IMR-90 (cell line): ENCODE measurements around the gene SGMS1. TPM values are rescaled to one million over a fixed set of nuclear protein-coding genes. Genes with fewer than 3 reads are reported as not detected.

ENCODE experiments used
- ATAC-seq: fragments of 200-7000 bp; cut with Tn5 transposase; 2 replicates; pipeline ENCODE4 v1.9.1; 2020; ENCODE audit warnings: low read depth, mild to moderate bottlenecking, moderate library complexity
- BruUV-seq: library from RNA; stranded (reverse); fragments of 400-500 nt; replicated peaks from 2 replicates; lab custom pipeline; 2021; lab: Mats Ljungman, UMichigan
- CTCF ChIA-PET: fragments of 300-600 bp; formaldehyde crosslinking; extraction: SDS; loops from one replicate; lab custom pipeline; 2021; ENCODE audit warnings: antibody characterized with exemption; lab: Yijun Ruan, JAX
- POLR2A ChIA-PET: fragments of 300-600 bp; sonication (Branson Sonifier 250); formaldehyde crosslinking; loops from one replicate; lab custom pipeline; 2022; ENCODE audit warnings: antibody characterized with exemption; ENCODE audit not compliant: unreplicated experiment; lab: Charles Lee
- DNase-seq: peaks from one replicate; pipeline ENCODE4 v3.0.0; 2013
- H2AFZ ChIP-seq: replicated peaks from 2 replicates; pipeline ENCODE3; 2013; ENCODE audit warnings: low read length, mild to moderate bottlenecking; ENCODE audit not compliant: poor library complexity
- H2AK5ac ChIP-seq: 2 replicates; pipeline ENCODE4 v1.6.1; 2013; ENCODE audit warnings: low read depth, low read length, inconsistent platforms
- H2AK9ac ChIP-seq: replicated peaks from 2 replicates; pipeline ENCODE3; 2013; ENCODE audit warnings: mild to moderate bottlenecking, low read depth, low read length, moderate library complexity; ENCODE audit not compliant: poor library complexity
- H2BK120ac ChIP-seq: 2 replicates; pipeline ENCODE4 v1.6.1; 2013; ENCODE audit warnings: low read depth, low read length, inconsistent platforms
- H2BK15ac ChIP-seq: 3 replicates; pipeline ENCODE4 v1.6.1; 2013; ENCODE audit warnings: low read depth, low read length, inconsistent platforms
- H2BK20ac ChIP-seq: 2 replicates; pipeline ENCODE4 v1.6.1; 2013; ENCODE audit warnings: low read depth, mild to moderate bottlenecking, inconsistent platforms, low read length, moderate library complexity
- H2BK5ac ChIP-seq: 2 replicates; pipeline ENCODE4 v1.6.1; 2013; ENCODE audit warnings: mild to moderate bottlenecking, low read depth, low read length, inconsistent platforms; ENCODE audit not compliant: poor library complexity, severe bottlenecking
- H3K14ac ChIP-seq: replicated peaks from 2 replicates; pipeline ENCODE4 v1.6.1; 2013; ENCODE audit warnings: low read depth, low read length, inconsistent platforms
- H3K18ac ChIP-seq: 2 replicates; pipeline ENCODE4 v1.6.1; 2013; ENCODE audit warnings: low read depth, low read length, control low read depth
- H3K23ac ChIP-seq: 2 replicates; pipeline ENCODE4 v1.6.1; 2013; ENCODE audit warnings: low read depth, low read length, inconsistent platforms
- H3K27ac ChIP-seq: 2 replicates; pipeline ENCODE4 v1.5.1; 2013; ENCODE audit warnings: mild to moderate bottlenecking, control low read depth, low read length; ENCODE audit not compliant: insufficient read depth
- H3K27me3 ChIP-seq: 2 replicates; pipeline ENCODE4 v1.6.1; 2013; ENCODE audit warnings: low read length; ENCODE audit not compliant: control insufficient read depth, insufficient read depth
- H3K36me3 ChIP-seq: 2 replicates; pipeline ENCODE4 v1.6.1; 2013; ENCODE audit warnings: low read length, mixed read lengths; ENCODE audit not compliant: control insufficient read depth, insufficient read depth
- H3K4ac ChIP-seq: 2 replicates; pipeline ENCODE4 v1.6.1; 2013; ENCODE audit warnings: low read depth, low read length, inconsistent platforms
- H3K4me1 ChIP-seq: 2 replicates; pipeline ENCODE4 v1.6.1; 2013; ENCODE audit warnings: low read length, mixed read lengths; ENCODE audit not compliant: control insufficient read depth, insufficient read depth
- H3K4me2 ChIP-seq: 2 replicates; pipeline ENCODE4 v1.6.1; 2013; ENCODE audit warnings: low read depth, mild to moderate bottlenecking, control low read depth, low read length, moderate library complexity
- H3K4me3 ChIP-seq: 2 replicates; pipeline ENCODE4 v1.5.1; 2013; ENCODE audit warnings: low read depth, mild to moderate bottlenecking, control low read depth, low read length, moderate library complexity; ENCODE audit not compliant: insufficient read depth
- H3K56ac ChIP-seq: 2 replicates; pipeline ENCODE4 v1.6.1; 2013; ENCODE audit warnings: low read length, inconsistent platforms; ENCODE audit not compliant: insufficient read depth; ENCODE audit errors: extremely low read depth
- H3K79me1 ChIP-seq, 2 experiments: 2 replicates each; pipeline ENCODE4 v1.6.1; 2013; ENCODE audit warnings: low read length in 2 of 2, inconsistent platforms in 1 of 2, low read depth in 1 of 2
- H3K9ac ChIP-seq: 2 replicates; pipeline ENCODE4 v1.6.1; 2013; ENCODE audit warnings: low read depth, low read length, control low read depth
- H3K9me1 ChIP-seq: 2 replicates; pipeline ENCODE4 v1.6.1; 2013; ENCODE audit warnings: low read length, inconsistent platforms; ENCODE audit not compliant: insufficient read depth
- H3K9me3 ChIP-seq: 2 replicates; pipeline ENCODE4 v1.6.1; 2013; ENCODE audit warnings: low read length; ENCODE audit not compliant: control insufficient read depth, insufficient read depth
- H4K20me1 ChIP-seq: 2 replicates; pipeline ENCODE4 v1.6.1; 2013; ENCODE audit warnings: low read length, inconsistent platforms; ENCODE audit not compliant: insufficient read depth
- H4K5ac ChIP-seq: 2 replicates; pipeline ENCODE4 v1.6.1; 2013; ENCODE audit warnings: mild to moderate bottlenecking, low read depth, low read length, control low read depth
- H4K8ac ChIP-seq, 2 experiments: 2 replicates each; pipeline ENCODE4 v1.6.1; 2013; ENCODE audit warnings: low read depth in 2 of 2, low read length in 2 of 2, control low read depth in 1 of 2, inconsistent platforms in 1 of 2
- H4K91ac ChIP-seq: 2 replicates; pipeline ENCODE4 v1.6.1; 2013; ENCODE audit warnings: low read depth, low read length, inconsistent platforms; ENCODE audit not compliant: insufficient read depth
- BHLHE40 ChIP-seq: fragments of 150-350 bp; IDR thresholded peaks from 2 replicates; pipeline ENCODE4 v1.6.1; 2016; ENCODE audit warnings: mild to moderate bottlenecking, low read depth, low read length
- CEBPB ChIP-seq: IDR thresholded peaks from 2 replicates; pipeline ENCODE4 v1.6.1; 2012; ENCODE audit warnings: low read depth, low read length, improper control_type of control experiment
- CHD1 ChIP-seq: IDR thresholded peaks from 2 replicates; pipeline ENCODE4 v1.6.1; 2012; ENCODE audit warnings: low read depth, low read length, improper control_type of control experiment
- FOS ChIP-seq: fragments of 150-350 bp; IDR thresholded peaks from 2 replicates; pipeline ENCODE4 v1.6.1; 2016; ENCODE audit warnings: low read depth, low read length
- MAFK ChIP-seq: IDR thresholded peaks from 2 replicates; pipeline ENCODE4 v1.6.1; 2012; ENCODE audit warnings: low read depth, low read length, improper control_type of control experiment
- MXI1 ChIP-seq: IDR thresholded peaks from 2 replicates; pipeline ENCODE4 v1.6.1; 2012; ENCODE audit warnings: low read depth, mild to moderate bottlenecking, low read length, moderate library complexity, borderline replicate concordance
- NFE2L2 ChIP-seq: fragments of 150-350 bp; IDR thresholded peaks from 2 replicates; pipeline ENCODE4 v1.6.1; 2016; ENCODE audit warnings: low read depth, mild to moderate bottlenecking, low read length
- POLR2A ChIP-seq: IDR thresholded peaks from 2 replicates; pipeline ENCODE4 v1.6.1; 2012; ENCODE audit warnings: mild to moderate bottlenecking, low read depth, low read length
- RAD21 ChIP-seq: IDR thresholded peaks from 2 replicates; pipeline ENCODE4 v1.6.1; 2012; ENCODE audit warnings: low read length, improper control_type of control experiment
- RCOR1 ChIP-seq: IDR thresholded peaks from 2 replicates; pipeline ENCODE4 v1.6.1; 2012; ENCODE audit warnings: mild to moderate bottlenecking, low read length, improper control_type of control experiment; ENCODE audit not compliant: insufficient replicate concordance
- SMC3 ChIP-seq: fragments of 150-350 bp; IDR thresholded peaks from 2 replicates; pipeline ENCODE4 v1.6.1; 2016; ENCODE audit warnings: low read depth, mild to moderate bottlenecking, antibody characterized with exemption, low read length, moderate library complexity
- WGBS, 2 experiments: methylation state at CpG; one replicate each; pipeline versions ENCODE4 v1.1.5 to v1.1.7; 2013; ENCODE audit warnings: missing lambda C conversion rate in 2 of 2; ENCODE audit not compliant: insufficient read length in 1 of 2; ENCODE audit errors: extremely low coverage in 2 of 2; 5-methylcytosine and 5-hydroxymethylcytosine counted together
- dilution Hi-C: fragments of 300-500 bp; cut with HindIII; formaldehyde crosslinking; loops from one replicate; pipeline ENCODE4 v1.14.3; 2018; ENCODE audit warnings: low sequenced_read_pairs; ENCODE audit not compliant: unreplicated experiment
- in situ Hi-C: fragments of 300-500 bp; cut with MboI; formaldehyde crosslinking; loops from 3 replicates; pipeline ENCODE4 v1.14.3; 2019; ENCODE audit warnings: low sequenced_read_pairs, inconsistent platforms, mixed read lengths
- intact Hi-C: fragments of 100-400 bp; cut with micrococcal nuclease; formaldehyde crosslinking; loops from 2 replicates; pipeline ENCODE4 v1.10.0; 2022
- polyA plus RNA-seq, 3 experiments: library from polyadenylated mRNA; depleted of rRNA; stranded (reverse); fragments of >200 nt; gene quantifications; 2 replicates each; pipeline ENCODE4 v1.2.3, GENCODE V29; 2012; ENCODE audit warnings: low replicate concordance in 1 of 3
- total RNA-seq: library from RNA; depleted of rRNA; stranded (reverse); fragments of >200 nt; gene quantifications from 2 replicates; pipeline ENCODE4 v1.2.3, GENCODE V29; 2012
- TF ChIP-seq, protein P1 (sequence below): conservative IDR thresholded peaks from 2 replicates; pipeline ENCODE4 v1.5.1; 2012; ENCODE audit warnings: mild to moderate bottlenecking, low read depth, low read length, improper control_type of control experiment

SGMS1 gene
- total and polyA plus RNA-seq, 2 of the 4 experiments (the other 2 are of a cell fraction) = 9.8 to 30.8 TPM

- Histone ChIP-seq H3K27me3 (no peaks in the 10 kb centered on the region), H3K36me3 (no peaks in the 10 kb centered on the region), H3K56ac (no peak overlapping the region), H2BK15ac (no peak overlapping the region), H3K27ac (no peak overlapping the region), H4K20me1 (no peaks in the 10 kb centered on the region), H2BK120ac (no peak overlapping the region), H3K4ac (no peak overlapping the region), H3K18ac (no peak overlapping the region), H3K14ac (no peak overlapping the region), H3K4me2 (no peak overlapping the region), H2AK5ac (no peak overlapping the region), H2AFZ (no peak overlapping the region), H3K79me1 (0 out of 4 replicates have a peak, but pooled peaks cover 0 to 4% of the 10 kb centered on the region in 2 experiments), H3K9me3 (no peaks in the 10 kb centered on the region), H2BK20ac (no peak overlapping the region), H4K8ac (no peak overlapping the region), H2BK5ac (no peak overlapping the region), H3K9ac (no peak overlapping the region), H3K4me3 (no peak overlapping the region), H4K5ac (no peak overlapping the region), H3K4me1 (no peaks in the 10 kb centered on the region), H3K23ac (no peak overlapping the region), H4K91ac (no peak overlapping the region), H3K9me1 (no peaks in the 10 kb centered on the region), H2AK9ac (no peak overlapping the region)
- CTCF ChIA-PET = no interaction called here
- dilution Hi-C loops = no loop called here
- ATAC-seq (no peak), DNase-seq (no peak)
- POLR2A ChIA-PET = no interaction called here
- in situ Hi-C loops = no loop called here
- TF ChIP-seq MAFK = no peak
- TF ChIP-seq CEBPB = no peak
- TF ChIP-seq POLR2A = no peak
- TF ChIP-seq SMC3 = no peak
- no peak for TF ChIP-seq RAD21
- TF ChIP-seq RCOR1 = no peak
- TF ChIP-seq FOS = no peak
- TF ChIP-seq MXI1 = no peak
- TF ChIP-seq, protein P1, sequence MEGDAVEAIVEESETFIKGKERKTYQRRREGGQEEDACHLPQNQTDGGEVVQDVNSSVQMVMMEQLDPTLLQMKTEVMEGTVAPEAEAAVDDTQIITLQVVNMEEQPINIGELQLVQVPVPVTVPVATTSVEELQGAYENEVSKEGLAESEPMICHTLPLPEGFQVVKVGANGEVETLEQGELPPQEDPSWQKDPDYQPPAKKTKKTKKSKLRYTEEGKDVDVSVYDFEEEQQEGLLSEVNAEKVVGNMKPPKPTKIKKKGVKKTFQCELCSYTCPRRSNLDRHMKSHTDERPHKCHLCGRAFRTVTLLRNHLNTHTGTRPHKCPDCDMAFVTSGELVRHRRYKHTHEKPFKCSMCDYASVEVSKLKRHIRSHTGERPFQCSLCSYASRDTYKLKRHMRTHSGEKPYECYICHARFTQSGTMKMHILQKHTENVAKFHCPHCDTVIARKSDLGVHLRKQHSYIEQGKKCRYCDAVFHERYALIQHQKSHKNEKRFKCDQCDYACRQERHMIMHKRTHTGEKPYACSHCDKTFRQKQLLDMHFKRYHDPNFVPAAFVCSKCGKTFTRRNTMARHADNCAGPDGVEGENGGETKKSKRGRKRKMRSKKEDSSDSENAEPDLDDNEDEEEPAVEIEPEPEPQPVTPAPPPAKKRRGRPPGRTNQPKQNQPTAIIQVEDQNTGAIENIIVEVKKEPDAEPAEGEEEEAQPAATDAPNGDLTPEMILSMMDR = no peak
- no peak for TF ChIP-seq NFE2L2
- TF ChIP-seq BHLHE40 = no peak
- no peak for TF ChIP-seq CHD1
- intact Hi-C loops = no loop called here
- no TSS peak for BruUV-seq
- no CpG with 5 or more reads among the region's 6 CpGs for WGBS, 2 experiments
Measured at GRCh38 chr10:50438049-50438936, 185.5 kb downstream of the SGMS1 start.
